ENCODE data around the gene ELL2.

GRCh38 chr5:95915999-95916686 is 45.5 kb downstream of the ELL2 start:
- no peak for TF ChIP-seq TAF1 (CRISPR knock-in tag; IDR thresholded peaks at IDR 0.05)
- TF ChIP-seq IRX3 (CRISPR knock-in tag; IDR thresholded peaks at IDR 0.05; ENCODE audit: borderline replicate concordance, low read depth), result no peak
- TF ChIP-seq ZNF10 (CRISPR knock-in tag; IDR thresholded peaks at IDR 0.05; ENCODE audit: borderline replicate concordance, low read depth), result no peak
- TF ChIP-seq HINFP (CRISPR knock-in tag; IDR thresholded peaks at IDR 0.05; ENCODE audit: low read depth), result no peak
- no peak for TF ChIP-seq ZSCAN20 (CRISPR knock-in tag; IDR thresholded peaks at IDR 0.05; ENCODE audit: borderline replicate concordance)
- no peak for TF ChIP-seq PAF1 (CRISPR knock-in tag; IDR thresholded peaks at IDR 0.05)
- TF ChIP-seq REST (IDR thresholded peaks at IDR 0.05; ENCODE audit: borderline replicate concordance in 1 of 2, low read depth in 1 of 2, low read length in 2 of 2), result no peak
- no peak for TF ChIP-seq PREB (CRISPR knock-in tag; IDR thresholded peaks at IDR 0.05)

Data from HepG2 (cell line).